H1 (cell line): ENCODE measurements around the gene PSME4. TPM values are rescaled to one million over a fixed set of nuclear protein-coding genes. Genes with fewer than 3 reads are reported as not detected.

Experiments used
- CTCF ChIA-PET: fragments of 300-600 bp; sonication (Branson Sonifier 250); formaldehyde crosslinking; loops from one replicate; lab custom pipeline; 2021; ENCODE audit not compliant: partially characterized antibody; lab: Charles Lee
- POLR2A ChIA-PET: fragments of 300-600 bp; sonication (Branson Sonifier 250); formaldehyde crosslinking; loops from one replicate; lab custom pipeline; 2021; ENCODE audit warnings: inconsistent platforms; ENCODE audit not compliant: partially characterized antibody; lab: Charles Lee
- DNase-seq, 2 experiments: peaks; one replicate each; pipeline versions ENCODE4 v3.0.0 to v3.0.0-alpha.2; 2010 to 2022; ENCODE audit warnings: low spot score in 2 of 2, low read depth in 1 of 2, mixed read lengths in 1 of 2
- FAIRE-seq: peaks from 2 replicates; lab custom pipeline; 2011; peaks lifted over from hg19 to GRCh38; lab: Jason Lieb, UNC
- H2AFZ ChIP-seq: 2 replicates; pipeline ENCODE4 v1.8.1; 2012; ENCODE audit warnings: low read length, inconsistent platforms
- H2AK5ac ChIP-seq: 2 replicates; pipeline ENCODE4 v1.6.1; 2013; ENCODE audit warnings: low read depth, low read length
- H2BK120ac ChIP-seq: replicated peaks from 2 replicates; pipeline ENCODE3; 2013; ENCODE audit warnings: low read depth, low read length, inconsistent platforms
- H2BK12ac ChIP-seq: 2 replicates; pipeline ENCODE4 v1.6.1; 2013; ENCODE audit warnings: low read depth, low read length
- H2BK15ac ChIP-seq: 2 replicates; pipeline ENCODE4 v1.6.1; 2013; ENCODE audit warnings: low read length
- H2BK20ac ChIP-seq: 2 replicates; pipeline ENCODE4 v1.6.1; 2013; ENCODE audit warnings: low read length
- H2BK5ac ChIP-seq: 2 replicates; pipeline ENCODE4 v1.6.1; 2013; ENCODE audit warnings: low read depth, low read length
- H3K14ac ChIP-seq: 2 replicates; pipeline ENCODE4 v1.6.1; 2013; ENCODE audit warnings: inconsistent platforms; ENCODE audit not compliant: insufficient read length
- H3K18ac ChIP-seq: 2 replicates; pipeline ENCODE4 v1.6.1; 2013; ENCODE audit warnings: low read length; ENCODE audit errors: extremely low read depth
- H3K23ac ChIP-seq: 2 replicates; pipeline ENCODE4 v1.6.1; 2013; ENCODE audit warnings: inconsistent platforms; ENCODE audit not compliant: insufficient read length
- H3K23me2 ChIP-seq: 2 replicates; pipeline ENCODE4 v1.6.1; 2013; ENCODE audit warnings: low read depth, low read length
- H3K27ac ChIP-seq: 2 replicates; pipeline ENCODE4 v1.6.1; 2011; ENCODE audit warnings: low read depth, low read length, inconsistent platforms
- H3K27me3 ChIP-seq, 4 experiments: replicated peaks in 1 of 4; 1 replicate in 1 of 4; 2 replicates in 3 of 4; pipeline versions ENCODE4 v1.6.1 to v1.8.1; 2011 to 2013; ENCODE audit warnings: low read length in 3 of 4, mild to moderate bottlenecking in 3 of 4, inconsistent platforms in 2 of 4, mixed read lengths in 2 of 4, moderate library complexity in 1 of 4; ENCODE audit not compliant: control insufficient read depth in 3 of 4, insufficient read depth in 3 of 4; ENCODE audit errors: extremely low read depth in 1 of 4
- H3K36me3 ChIP-seq, 4 experiments: 2 replicates each; pipeline versions ENCODE4 v1.6.1 to v1.8.1; 2011 to 2013; ENCODE audit warnings: mild to moderate bottlenecking in 4 of 4, low read length in 3 of 4, moderate library complexity in 2 of 4, control low read depth in 1 of 4, inconsistent platforms in 1 of 4; ENCODE audit not compliant: insufficient read depth in 4 of 4, control insufficient read depth in 2 of 4
- H3K4ac ChIP-seq: replicated peaks from 2 replicates; pipeline ENCODE3; 2013; ENCODE audit warnings: low read length, low read depth, mixed read lengths, inconsistent platforms; ENCODE audit not compliant: insufficient read length
- H3K4me1 ChIP-seq, 4 experiments: replicated peaks in 1 of 4; 1 replicate in 1 of 4; 2 replicates in 3 of 4; pipeline versions ENCODE4 v1.6.1 to v1.8.1; 2011 to 2013; ENCODE audit warnings: low read length in 3 of 4, inconsistent platforms in 2 of 4, mixed read lengths in 1 of 4; ENCODE audit not compliant: insufficient read depth in 4 of 4, control insufficient read depth in 3 of 4
- H3K4me2 ChIP-seq, 2 experiments: 2 replicates each; pipeline versions ENCODE4 v1.6.1 to v1.8.1; 2011 to 2013; ENCODE audit warnings: low read depth in 2 of 2, low read length in 2 of 2, control low read depth in 1 of 2, inconsistent platforms in 1 of 2, mild to moderate bottlenecking in 1 of 2; ENCODE audit not compliant: insufficient read depth in 1 of 2
- H3K4me3 ChIP-seq, 4 experiments: fragments of 200-600, 300-600 bp in 1 of 4; sonication (generic), shearing (Covaris generic), sonication (Bioruptor Twin) in 1 of 4; 2 replicates each; pipeline versions ENCODE4 v1.5.1 to v1.8.1; 2011 to 2016; ENCODE audit warnings: low read length in 4 of 4, low read depth in 3 of 4, control low read depth in 2 of 4, inconsistent platforms in 2 of 4, mild to moderate bottlenecking in 2 of 4, mixed read lengths in 1 of 4, moderate library complexity in 1 of 4; ENCODE audit not compliant: insufficient read depth in 2 of 4; ENCODE audit errors: extremely low read depth in 1 of 4
- H3K56ac ChIP-seq: replicated peaks from 2 replicates; pipeline ENCODE3; 2013; ENCODE audit warnings: low read depth, mild to moderate bottlenecking, mixed read lengths, low read length, inconsistent platforms; ENCODE audit not compliant: insufficient read length
- H3K79me1 ChIP-seq: 2 replicates; pipeline ENCODE4 v1.6.1; 2013; ENCODE audit warnings: low read depth, low read length, control low read depth
- H3K79me2 ChIP-seq, 2 experiments: 2 replicates each; pipeline versions ENCODE4 v1.6.1 to v1.8.1; 2012 to 2013; ENCODE audit warnings: low read length in 2 of 2, mild to moderate bottlenecking in 2 of 2, inconsistent platforms in 1 of 2; ENCODE audit not compliant: insufficient read depth in 2 of 2, control insufficient read depth in 1 of 2
- H3K9ac ChIP-seq, 4 experiments: replicated peaks in 1 of 4; 1 replicate in 1 of 4; 2 replicates in 3 of 4; pipeline versions ENCODE4 v1.6.1 to v1.8.1; 2011 to 2013; ENCODE audit warnings: low read depth in 3 of 4, low read length in 3 of 4, control low read depth in 2 of 4, mild to moderate bottlenecking in 2 of 4, moderate library complexity in 2 of 4, inconsistent platforms in 1 of 4; ENCODE audit errors: extremely low read depth in 1 of 4
- H3K9me3 ChIP-seq, 2 experiments: 2 replicates each; pipeline versions ENCODE4 v1.6.1 to v1.8.1; 2012 to 2013; ENCODE audit warnings: mild to moderate bottlenecking in 2 of 2, moderate library complexity in 2 of 2, control low read depth in 1 of 2, inconsistent platforms in 1 of 2, low read depth in 1 of 2, low read length in 1 of 2, mixed read lengths in 1 of 2; ENCODE audit not compliant: insufficient read depth in 2 of 2
- H4K20me1 ChIP-seq, 2 experiments: replicated peaks in 1 of 2; 2 replicates each; pipeline versions ENCODE3 to v1.8.1; 2011 to 2013; ENCODE audit warnings: inconsistent platforms in 2 of 2, low read length in 2 of 2, mild to moderate bottlenecking in 1 of 2; ENCODE audit not compliant: insufficient read depth in 2 of 2, control insufficient read depth in 1 of 2
- H4K5ac ChIP-seq: 2 replicates; pipeline ENCODE4 v1.6.1; 2013; ENCODE audit warnings: low read length, low read depth, mixed read lengths, inconsistent platforms; ENCODE audit not compliant: insufficient read length
- H4K8ac ChIP-seq: 2 replicates; pipeline ENCODE4 v1.8.0; 2013; ENCODE audit warnings: mild to moderate bottlenecking, moderate library complexity, low read length, inconsistent platforms; ENCODE audit not compliant: insufficient read depth; ENCODE audit errors: extremely low read depth
- H4K91ac ChIP-seq: replicated peaks from 2 replicates; pipeline ENCODE3; 2013; ENCODE audit warnings: low read length, mixed read lengths, inconsistent platforms; ENCODE audit not compliant: insufficient read length
- KDM4A ChIP-seq: IDR thresholded peaks from one replicate; pipeline ENCODE4 v1.7.1; 2012; ENCODE audit warnings: low read depth, mild to moderate bottlenecking, moderate library complexity, low read length, inconsistent platforms; ENCODE audit not compliant: severe bottlenecking
- MAFK ChIP-seq: IDR thresholded peaks from 2 replicates; pipeline ENCODE4 v1.6.1; 2012; ENCODE audit warnings: low read depth, mild to moderate bottlenecking, improper control_type of control experiment, low read length
- NRF1 ChIP-seq: IDR thresholded peaks from 2 replicates; pipeline ENCODE4 v1.6.1; 2011; ENCODE audit warnings: mild to moderate bottlenecking, low read depth, low read length, improper control_type of control experiment
- POLR2AphosphoS5 ChIP-seq: IDR thresholded peaks from 2 replicates; pipeline ENCODE4 v1.6.1; 2011; ENCODE audit warnings: low read depth, low read length
- RBBP5 ChIP-seq: IDR thresholded peaks from 2 replicates; pipeline ENCODE4 v1.7.1; 2012; ENCODE audit warnings: low read depth, mild to moderate bottlenecking, inconsistent platforms, low read length, moderate library complexity, borderline replicate concordance
- SIRT6 ChIP-seq: IDR thresholded peaks from one replicate; pipeline ENCODE4 v1.7.1; 2012; ENCODE audit warnings: low read length, inconsistent platforms
- SP2 ChIP-seq: IDR thresholded peaks from 2 replicates; pipeline ENCODE4 v1.6.1; 2012; ENCODE audit warnings: mild to moderate bottlenecking, low read length, inconsistent platforms
- TAF1 ChIP-seq: IDR thresholded peaks from 2 replicates; pipeline ENCODE4 v1.6.1; 2011; ENCODE audit warnings: mild to moderate bottlenecking, low read depth, low read length
- WGBS, 2 experiments: shearing (Covaris generic) in 1 of 2; methylation state at CpG; one replicate each; pipeline versions ENCODE4 v1.1.6 to v1.1.7; 2013 to 2015; ENCODE audit warnings: low lambda C conversion rate in 2 of 2, mixed read lengths in 2 of 2, inconsistent platforms in 1 of 2, low coverage in 1 of 2, missing lambda C conversion rate in 1 of 2; ENCODE audit not compliant: insufficient replicate concordance in 2 of 2, insufficient coverage in 1 of 2, insufficient read length in 1 of 2; ENCODE audit errors: extremely low coverage in 1 of 2, missing lambda C conversion rate in 1 of 2; 5-methylcytosine and 5-hydroxymethylcytosine counted together
- polyA plus RNA-seq, 7 experiments: library from polyadenylated mRNA; depleted of rRNA in 3 of 7; stranded (reverse) in 5 of 7; unstranded in 2 of 7; fragments of >200 nt in 5 of 7; fragments of 200-250 nt in 2 of 7; gene quantifications; 1 replicate in 5 of 7; 2 replicates in 1 of 7; 4 replicates in 1 of 7; pipeline versions ENCODE4 v1.2.1 to v1.2.3, GENCODE V29; 2011 to 2013; ENCODE audit warnings: missing spikeins in 2 of 7, mixed read lengths in 2 of 7
- total RNA-seq: library from RNA; stranded (reverse); fragmentation: NEBNext Ultra II Directional; extraction: Animal tissue kit (Norgen Biotek cat#: 25700); gene quantifications from 2 replicates; pipeline ENCODE4 v1.2.1, GENCODE V29; 2021

PSME4 gene
- total and polyA plus RNA-seq, 2 of the 8 experiments (the other 6 are each of a cell fraction or from before 2014, with no cell fraction given), result 42.2 to 116 TPM

- no peak overlapping the region for H2BK12ac ChIP-seq
- no peak overlapping the region for H2AK5ac ChIP-seq
- no peak overlapping the region for H2BK120ac ChIP-seq
- H3K27ac ChIP-seq, result no peak overlapping the region
- H3K27me3 ChIP-seq, result no peaks in the 10 kb centered on the region
- no peak overlapping the region for H3K4ac ChIP-seq
- H3K23ac ChIP-seq, result no peak overlapping the region
- no peak overlapping the region for H3K4me2 ChIP-seq
- H3K79me1 ChIP-seq, result no peaks in the 10 kb centered on the region
- H4K91ac ChIP-seq, result no peak overlapping the region
- H2BK20ac ChIP-seq, result no peak overlapping the region
- no peak overlapping the region for H2BK15ac ChIP-seq
- H3K18ac ChIP-seq, result no peak overlapping the region
- H3K56ac ChIP-seq, result no peak overlapping the region
- H3K36me3 ChIP-seq, result no peaks in the 10 kb centered on the region
- H3K79me2 ChIP-seq, result no peaks in the 10 kb centered on the region
- WGBS, 2 experiments, result 84% methylated on average over 3 of the region's 3 CpGs; no CpG with 5 or more reads in 1 of the 2 experiments
- no peaks in the 10 kb centered on the region for H4K20me1 ChIP-seq
- H4K5ac ChIP-seq, result no peak overlapping the region
- no peak overlapping the region for H4K8ac ChIP-seq
- CTCF ChIA-PET, result no interaction called here
- no peak for FAIRE-seq
- H3K4me3 ChIP-seq, result no peak overlapping the region
- H3K14ac ChIP-seq, result no peak overlapping the region
- no peak overlapping the region for H3K9ac ChIP-seq
- H2AFZ ChIP-seq, result no peak overlapping the region
- H2BK5ac ChIP-seq, result no peak overlapping the region
- POLR2A ChIA-PET, result no interaction called here
- no peaks in the 10 kb centered on the region for H3K4me1 ChIP-seq
- no peaks in the 10 kb centered on the region for H3K9me3 ChIP-seq
- H3K23me2 ChIP-seq, result no peaks in the 10 kb centered on the region
- DNase-seq, result no peak
- TF ChIP-seq RBBP5 (no peak), TAF1 (no peak), KDM4A (no peak), SIRT6 (no peak), SP2 (no peak), MAFK (no peak), NRF1 (no peak), POLR2AphosphoS5 (no peak)
Observed at GRCh38 chr2:53998834-53999233, 28.0 kb upstream of the PSME4 start.
